Central memory CD8-positive, alpha-beta T cell (primary cell): ENCODE data around the gene CTNND2.

Experiments
- ATAC-seq: fragments of 150-1000 bp; cut with Tn5 transposase; replicated peaks from 2 replicates; pipeline ENCODE4 v1.10.0; 2022; ENCODE audit warnings: mild to moderate bottlenecking, moderate FRiP score, moderate number of reproducible peaks; ENCODE audit not compliant: poor library complexity, severe bottlenecking; ENCODE audit errors: extremely low read depth
- DNase-seq, 2 donors: peaks; one replicate each; pipeline ENCODE4 v3.0.0; 2021; ENCODE audit warnings: low spot score in 2 of 2
- H3K27ac Mint-ChIP-seq: one replicate; pipeline ENCODE4 v1.8.0; 2022; ENCODE audit warnings: low read depth, mild to moderate bottlenecking, moderate library complexity, mixed read lengths
- H3K27me3 Mint-ChIP-seq: one replicate; pipeline ENCODE4 v1.8.0; 2022; ENCODE audit warnings: mixed read lengths
- H3K36me3 Mint-ChIP-seq: one replicate; pipeline ENCODE4 v1.8.0; 2022; ENCODE audit warnings: mild to moderate bottlenecking, moderate library complexity, mixed read lengths; ENCODE audit not compliant: insufficient read depth
- H3K4me1 Mint-ChIP-seq: one replicate; pipeline ENCODE4 v1.8.0; 2022; ENCODE audit warnings: mixed read lengths
- H3K4me3 Mint-ChIP-seq: one replicate; pipeline ENCODE4 v1.8.0; 2022; ENCODE audit warnings: mild to moderate bottlenecking, moderate library complexity, mixed read lengths
- H3K9me3 Mint-ChIP-seq: one replicate; pipeline ENCODE4 v1.8.0; 2022; ENCODE audit warnings: mixed read lengths

Gene CTNND2

GRCh38 chr5:11904265-11904906 is at the start of gene CTNND2:
TSS of gene CTNND2 (minus strand) at chr5:11904446. CDS start at chr5:11903853, 593 bp downstream.
- no peaks in the 10 kb centered on the region for H3K36me3 Mint-ChIP-seq
- no peak for DNase-seq
- H3K9me3 Mint-ChIP-seq = peaks cover 6% of the 10 kb centered on the region
- no peak within 1 kb of the TSS for H3K4me3 Mint-ChIP-seq
- no peaks in the 10 kb centered on the region for H3K4me1 Mint-ChIP-seq
- H3K27me3 Mint-ChIP-seq = peaks cover 35% of the 10 kb centered on the region
- no peak within 1 kb of the TSS for H3K27ac Mint-ChIP-seq
- no peak for ATAC-seq

- DNase-seq (no peak), ATAC-seq (no peak)
- Mint-ChIP-seq H3K27ac (no peak overlapping the region), H3K4me1 (no peaks in the 10 kb centered on the region), H3K27me3 (no peaks in the 10 kb centered on the region), H3K9me3 (peaks cover 6% of the 10 kb centered on the region), H3K4me3 (no peak overlapping the region), H3K36me3 (no peaks in the 10 kb centered on the region)
Measured at GRCh38 chr5:11946317-11946716, 42.1 kb upstream of the CTNND2 start.

- Mint-ChIP-seq H3K36me3 (peaks cover 1% of the 10 kb centered on the region), H3K27me3 (no peaks in the 10 kb centered on the region), H3K4me1 (no peaks in the 10 kb centered on the region), H3K27ac (no peak overlapping the region), H3K4me3 (no peak overlapping the region), H3K9me3 (peaks cover 19% of the 10 kb centered on the region)
- ATAC-seq (no peak), DNase-seq (no peak)
Measured at GRCh38 chr5:11941566-11941965, 37.3 kb upstream of the CTNND2 start.

- no peak overlapping the region for H3K27ac Mint-ChIP-seq
- no peaks in the 10 kb centered on the region for H3K27me3 Mint-ChIP-seq
- H3K36me3 Mint-ChIP-seq = no peaks in the 10 kb centered on the region
- H3K4me3 Mint-ChIP-seq = no peak overlapping the region
- no peak for DNase-seq
- no peak for ATAC-seq
- H3K4me1 Mint-ChIP-seq = no peaks in the 10 kb centered on the region
- peaks cover 6% of the 10 kb centered on the region for H3K9me3 Mint-ChIP-seq
Measured at GRCh38 chr5:11931638-11932037, 27.4 kb upstream of the CTNND2 start.

GRCh38 chr5:11928909-11929308 is 24.7 kb upstream of the CTNND2 start:
- no peak for ATAC-seq

GRCh38 chr5:11925701-11926100 is 21.5 kb upstream of the CTNND2 start:
- no peaks in the 10 kb centered on the region for H3K4me1 Mint-ChIP-seq
- H3K9me3 Mint-ChIP-seq = peaks cover 2% of the 10 kb centered on the region
- H3K27ac Mint-ChIP-seq = no peak overlapping the region
- DNase-seq (no peak), ATAC-seq (no peak)
- H3K4me3 Mint-ChIP-seq = no peak overlapping the region
- no peaks in the 10 kb centered on the region for H3K27me3 Mint-ChIP-seq
- H3K36me3 Mint-ChIP-seq = no peaks in the 10 kb centered on the region

More at GRCh38 chr5:11928909-11929308, 24.7 kb upstream of the CTNND2 start:
- no peaks in the 10 kb centered on the region for H3K36me3 Mint-ChIP-seq
- H3K9me3 Mint-ChIP-seq = no peaks in the 10 kb centered on the region
- H3K4me3 Mint-ChIP-seq = no peak overlapping the region
- no peaks in the 10 kb centered on the region for H3K4me1 Mint-ChIP-seq
- no peaks in the 10 kb centered on the region for H3K27me3 Mint-ChIP-seq
- no peak overlapping the region for H3K27ac Mint-ChIP-seq
- no peak for DNase-seq

- no peaks in the 10 kb centered on the region for H3K27me3 Mint-ChIP-seq
- H3K27ac Mint-ChIP-seq = no peak overlapping the region
- no peaks in the 10 kb centered on the region for H3K4me1 Mint-ChIP-seq
- DNase-seq = no peak
- H3K4me3 Mint-ChIP-seq = no peak overlapping the region
- no peaks in the 10 kb centered on the region for H3K36me3 Mint-ChIP-seq
- no peak for ATAC-seq
- H3K9me3 Mint-ChIP-seq = peaks cover 7% of the 10 kb centered on the region
Measured at GRCh38 chr5:11922394-11922793, 18.1 kb upstream of the CTNND2 start.

- Mint-ChIP-seq H3K4me3 (no peak overlapping the region), H3K9me3 (peaks cover 12% of the 10 kb centered on the region), H3K36me3 (no peaks in the 10 kb centered on the region), H3K4me1 (no peaks in the 10 kb centered on the region), H3K27me3 (no peaks in the 10 kb centered on the region), H3K27ac (no peak overlapping the region)
- ATAC-seq = no peak
- DNase-seq = no peak
Measured at GRCh38 chr5:11918463-11919045, 14.3 kb upstream of the CTNND2 start.

GRCh38 chr5:11909471-11909870 is 5.2 kb upstream of the CTNND2 start:
- H3K27me3 Mint-ChIP-seq = peaks cover 16% of the 10 kb centered on the region
- no peaks in the 10 kb centered on the region for H3K36me3 Mint-ChIP-seq
- ATAC-seq (no peak), DNase-seq (no peak)
- no peak overlapping the region for H3K27ac Mint-ChIP-seq
- H3K4me3 Mint-ChIP-seq = no peak overlapping the region
- H3K4me1 Mint-ChIP-seq = no peaks in the 10 kb centered on the region
- H3K9me3 Mint-ChIP-seq = peaks cover 6% of the 10 kb centered on the region

GRCh38 chr5:11906497-11906896 is 2.3 kb upstream of the CTNND2 start:
- DNase-seq (no peak), ATAC-seq (no peak)
- Mint-ChIP-seq H3K27ac (no peak overlapping the region), H3K36me3 (no peaks in the 10 kb centered on the region), H3K4me3 (no peak overlapping the region), H3K9me3 (peaks cover 6% of the 10 kb centered on the region), H3K4me1 (no peaks in the 10 kb centered on the region), H3K27me3 (peaks cover 35% of the 10 kb centered on the region)

GRCh38 chr5:11905206-11905605 is 960 bp upstream of the CTNND2 start:
- ATAC-seq = no peak
- Mint-ChIP-seq H3K9me3 (peaks cover 6% of the 10 kb centered on the region), H3K27me3 (peaks cover 35% of the 10 kb centered on the region), H3K27ac (no peak overlapping the region), H3K36me3 (no peaks in the 10 kb centered on the region), H3K4me3 (no peak overlapping the region), H3K4me1 (no peaks in the 10 kb centered on the region)
- no peak for DNase-seq

- H3K27ac Mint-ChIP-seq = no peak overlapping the region
- H3K27me3 Mint-ChIP-seq = peaks cover 35% of the 10 kb centered on the region
- no peaks in the 10 kb centered on the region for H3K4me1 Mint-ChIP-seq
- DNase-seq (no peak), ATAC-seq (no peak)
- H3K36me3 Mint-ChIP-seq = no peaks in the 10 kb centered on the region
- peaks cover 6% of the 10 kb centered on the region for H3K9me3 Mint-ChIP-seq
- H3K4me3 Mint-ChIP-seq = no peak overlapping the region
Measured at GRCh38 chr5:11903614-11904264, 507 bp downstream of the CTNND2 start.

- H3K36me3 Mint-ChIP-seq = no peaks in the 10 kb centered on the region
- H3K4me1 Mint-ChIP-seq = no peaks in the 10 kb centered on the region
- no peak for DNase-seq
- no peak overlapping the region for H3K4me3 Mint-ChIP-seq
- no peak for ATAC-seq
- H3K27me3 Mint-ChIP-seq = peaks cover 35% of the 10 kb centered on the region
- H3K27ac Mint-ChIP-seq = no peak overlapping the region
- peaks cover 6% of the 10 kb centered on the region for H3K9me3 Mint-ChIP-seq
Measured at GRCh38 chr5:11903121-11903613, 1.1 kb downstream of the CTNND2 start.
